ENCODE measurements around the gene PHLDB3. TPM values are rescaled to one million over a fixed set of nuclear protein-coding genes. Genes with fewer than 3 reads are reported as not detected.

Gene PHLDB3
- total RNA-seq, 1 experiment from 2014 or later: 9.0 TPM

DNA sequence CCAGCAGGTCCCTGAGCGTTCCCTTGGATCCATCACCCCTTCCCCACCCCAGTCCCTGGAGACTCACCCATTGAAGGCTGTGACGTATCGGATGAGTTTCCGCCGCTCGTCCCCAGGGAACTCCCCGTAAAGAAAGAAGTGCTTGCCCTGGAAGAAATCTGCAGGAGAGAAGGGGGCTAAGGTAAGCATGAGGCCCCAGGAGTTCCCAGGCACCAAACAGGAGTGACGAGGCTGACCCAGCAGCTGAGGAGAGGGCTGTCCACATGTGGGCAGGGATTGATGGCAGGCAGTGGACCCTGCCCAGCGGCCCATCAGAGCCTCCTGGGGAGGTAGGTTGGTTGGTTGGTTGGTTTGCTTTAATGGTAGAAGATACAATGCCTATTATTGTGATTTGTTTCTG, 39.5 kb upstream of the PHLDB3 start:
- Histone ChIP-seq H3K4me3 (ENCODE audit: low read depth, low read length, poor library complexity, severe bottlenecking) (no peak overlapping the region), H3K4me1 (ENCODE audit: insufficient read depth, low read length, poor library complexity, severe bottlenecking) (no peaks in the 10 kb centered on the region), H3K9me3 (ENCODE audit: low read depth, low read length, poor library complexity, severe bottlenecking) (peaks cover under 1% of the 10 kb centered on the region), H3K36me3 (ENCODE audit: insufficient read depth, low read length, poor library complexity, severe bottlenecking) (peaks cover 47% of the 10 kb centered on the region), H3K27ac (ENCODE audit: low read depth, low read length, poor library complexity, severe bottlenecking) (no peak overlapping the region), H3K27me3 (replicated peaks; ENCODE audit: insufficient read depth, low read depth, low read length, poor library complexity) (no peaks in the 10 kb centered on the region)
- DNase-seq (ENCODE audit: low spot score): no peak
- POLR2A ChIA-PET (ENCODE audit: low non-redundant PET): no interaction called here
- CTCF ChIA-PET: no interaction called here
- no TSS peak for BruUV-seq (replicated peaks)
- intact Hi-C loops (cut with micrococcal nuclease; ENCODE audit: unreplicated experiment): no loop called here
- TF ChIP-seq EZH2 (IDR thresholded peaks at IDR 0.05; ENCODE audit: borderline replicate concordance, low read depth, low read length, poor library complexity, severe bottlenecking): no peak
- TF ChIP-seq, protein P1, sequence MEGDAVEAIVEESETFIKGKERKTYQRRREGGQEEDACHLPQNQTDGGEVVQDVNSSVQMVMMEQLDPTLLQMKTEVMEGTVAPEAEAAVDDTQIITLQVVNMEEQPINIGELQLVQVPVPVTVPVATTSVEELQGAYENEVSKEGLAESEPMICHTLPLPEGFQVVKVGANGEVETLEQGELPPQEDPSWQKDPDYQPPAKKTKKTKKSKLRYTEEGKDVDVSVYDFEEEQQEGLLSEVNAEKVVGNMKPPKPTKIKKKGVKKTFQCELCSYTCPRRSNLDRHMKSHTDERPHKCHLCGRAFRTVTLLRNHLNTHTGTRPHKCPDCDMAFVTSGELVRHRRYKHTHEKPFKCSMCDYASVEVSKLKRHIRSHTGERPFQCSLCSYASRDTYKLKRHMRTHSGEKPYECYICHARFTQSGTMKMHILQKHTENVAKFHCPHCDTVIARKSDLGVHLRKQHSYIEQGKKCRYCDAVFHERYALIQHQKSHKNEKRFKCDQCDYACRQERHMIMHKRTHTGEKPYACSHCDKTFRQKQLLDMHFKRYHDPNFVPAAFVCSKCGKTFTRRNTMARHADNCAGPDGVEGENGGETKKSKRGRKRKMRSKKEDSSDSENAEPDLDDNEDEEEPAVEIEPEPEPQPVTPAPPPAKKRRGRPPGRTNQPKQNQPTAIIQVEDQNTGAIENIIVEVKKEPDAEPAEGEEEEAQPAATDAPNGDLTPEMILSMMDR (conservative IDR thresholded peaks at IDR 0.05; ENCODE audit: low read depth, low read length): no peak

DNA sequence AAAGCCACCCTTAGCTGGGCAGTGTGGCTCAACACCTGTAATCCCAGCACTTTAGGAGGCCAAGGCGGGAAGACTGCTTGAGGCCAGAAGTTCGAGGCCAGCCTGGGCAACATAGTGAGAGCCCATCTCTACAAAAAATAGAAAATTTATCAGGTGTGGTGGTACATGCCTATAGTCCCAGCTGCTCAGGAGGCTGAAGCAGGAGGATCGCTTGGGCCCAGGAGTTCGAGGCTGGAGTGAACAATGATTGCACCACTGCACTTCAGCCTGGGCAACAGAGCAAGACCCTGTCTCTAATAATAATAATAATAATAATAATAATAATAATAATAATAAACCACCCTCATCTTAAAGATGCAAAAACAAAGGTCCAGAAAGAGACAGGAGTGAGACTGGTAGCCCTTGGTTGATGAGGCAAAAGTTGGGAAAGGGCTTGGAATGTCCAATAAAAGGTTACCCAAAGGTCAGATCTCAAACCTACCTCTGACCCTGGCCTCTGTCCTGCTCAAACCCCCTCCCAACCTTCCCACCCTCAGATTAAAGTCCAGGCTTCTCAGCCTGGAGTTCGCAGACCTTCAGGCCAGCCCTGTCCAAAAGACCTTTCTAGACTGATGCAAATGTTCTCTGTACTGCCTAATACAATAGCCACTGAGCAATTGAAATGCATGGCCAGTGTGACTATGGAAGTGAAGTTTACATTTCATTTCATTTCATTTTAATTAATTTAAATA, 37.5 kb upstream of the PHLDB3 start:
- POLR2A ChIA-PET (ENCODE audit: low non-redundant PET): no interaction called here

DNA sequence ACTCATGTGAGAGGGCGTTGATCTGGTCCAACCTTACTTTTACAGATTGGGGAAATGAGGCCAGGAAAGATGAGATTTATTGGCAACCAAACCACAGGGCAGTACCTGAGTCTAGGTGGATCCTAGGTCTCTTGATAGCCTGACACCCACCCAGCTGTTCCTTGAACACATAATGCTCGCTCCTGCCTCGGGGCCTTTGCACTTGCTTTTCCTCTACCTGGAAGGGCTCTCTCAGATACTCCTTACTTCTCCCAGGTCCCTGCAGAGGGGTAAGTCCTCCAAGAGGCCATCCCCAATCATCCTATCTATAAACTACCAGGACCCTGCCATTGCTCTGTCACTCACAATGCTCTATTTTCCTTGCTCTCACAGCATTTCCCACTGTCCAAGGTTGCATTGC, 35.8 kb upstream of the PHLDB3 start:
- Histone ChIP-seq H3K4me1 (ENCODE audit: insufficient read depth, low read length, poor library complexity, severe bottlenecking) (no peaks in the 10 kb centered on the region), H3K27ac (ENCODE audit: low read depth, low read length, poor library complexity, severe bottlenecking) (no peak overlapping the region), H3K27me3 (replicated peaks; ENCODE audit: insufficient read depth, low read depth, low read length, poor library complexity) (no peaks in the 10 kb centered on the region), H3K9me3 (ENCODE audit: low read depth, low read length, poor library complexity, severe bottlenecking) (peaks cover 5% of the 10 kb centered on the region), H3K36me3 (ENCODE audit: insufficient read depth, low read length, poor library complexity, severe bottlenecking) (peaks cover 55% of the 10 kb centered on the region), H3K4me3 (ENCODE audit: low read depth, low read length, poor library complexity, severe bottlenecking) (no peak overlapping the region)
- no TSS peak for BruUV-seq (replicated peaks)
- no peak for DNase-seq (ENCODE audit: low spot score)
- TF ChIP-seq, protein P1 (conservative IDR thresholded peaks at IDR 0.05; ENCODE audit: low read depth, low read length): no peak
- ChIA-PET CTCF (no interaction called here), POLR2A (ENCODE audit: low non-redundant PET) (no interaction called here)
- intact Hi-C loops (cut with micrococcal nuclease; ENCODE audit: unreplicated experiment): no loop called here

More for the DNA sequence above, 37.5 kb upstream of the PHLDB3 start:
- DNase-seq (ENCODE audit: low spot score): no peak
- TF ChIP-seq, protein P1 (conservative IDR thresholded peaks at IDR 0.05; ENCODE audit: low read depth, low read length): no peak
- TF ChIP-seq EZH2 (IDR thresholded peaks at IDR 0.05; ENCODE audit: borderline replicate concordance, low read depth, low read length, poor library complexity, severe bottlenecking): no peak
- H3K27ac ChIP-seq (ENCODE audit: low read depth, low read length, poor library complexity, severe bottlenecking): no peak overlapping the region
- no peaks in the 10 kb centered on the region for H3K4me1 ChIP-seq (ENCODE audit: insufficient read depth, low read length, poor library complexity, severe bottlenecking)
- CTCF ChIA-PET: interaction anchor here (0.6 kb wide), 1 partner anchor 14 kb away, joined by 16 read pairs; no protein-coding TSS in a partner anchor
- peaks cover 58% of the 10 kb centered on the region for H3K36me3 ChIP-seq (ENCODE audit: insufficient read depth, low read length, poor library complexity, severe bottlenecking)
- no TSS peak for BruUV-seq (replicated peaks)
- H3K27me3 ChIP-seq (replicated peaks; ENCODE audit: insufficient read depth, low read depth, low read length, poor library complexity): no peaks in the 10 kb centered on the region
- intact Hi-C loops (cut with micrococcal nuclease; ENCODE audit: unreplicated experiment): no loop called here
- H3K9me3 ChIP-seq (ENCODE audit: low read depth, low read length, poor library complexity, severe bottlenecking): peaks cover 5% of the 10 kb centered on the region
- no peak overlapping the region for H3K4me3 ChIP-seq (ENCODE audit: low read depth, low read length, poor library complexity, severe bottlenecking)

All from A673 (cell line).